Measurements from ENCODE around the gene GAL. TPM values are rescaled to one million over a fixed set of nuclear protein-coding genes. Genes with fewer than 3 reads are reported as not detected.

The GAL gene
- total and polyA plus RNA-seq, 2 experiments from 2014 or later, result 80.9 to 691 TPM

- peaks cover 12% of the 10 kb centered on the region for H3K4me1 Mint-ChIP-seq
- H3K4me1 ChIP-seq (ENCODE audit: insufficient read depth), result peaks cover 13% of the 10 kb centered on the region
- H3F3A ChIP-seq (replicated peaks; ENCODE audit: low read depth), result no peaks in the 10 kb centered on the region; the same call in 1 of the 2 replicates
- no peak overlapping the region for H3K4me3 ChIP-seq
- H3K27me3 ChIP-seq (ENCODE audit: insufficient read depth), result no peaks in the 10 kb centered on the region
- H4K20me1 ChIP-seq (replicated peaks; ENCODE audit: insufficient read depth), result no peaks in the 10 kb centered on the region
- TF ChIP-seq ETS1 (IDR thresholded peaks at IDR 0.05), result no peak
- peak in 1 of 2 experiments; percentile 23; a peak in 2 of 4 replicates for TF ChIP-seq CTCF (conservative IDR thresholded peaks at IDR 0.05; ENCODE audit: low read depth in 2 of 2)
- peaks cover 11% of the 10 kb centered on the region for H3K27me3 Mint-ChIP-seq (ENCODE audit: insufficient read depth, low read depth, poor library complexity)
- no peaks in the 10 kb centered on the region for H3K36me3 ChIP-seq (ENCODE audit: insufficient read depth)
- peaks cover 20% of the 10 kb centered on the region for H3K36me3 Mint-ChIP-seq (ENCODE audit: low read depth)
- H3K4me3 Mint-ChIP-seq, result no peak overlapping the region
- ATAC-seq (no peak), DNase-seq (ENCODE audit: low spot score) (no peak)
- H3K27ac ChIP-seq (ENCODE audit: low read depth), result no peak overlapping the region
- peaks cover 25% of the 10 kb centered on the region for H3K9me3 Mint-ChIP-seq
- no peaks in the 10 kb centered on the region for H3K79me2 ChIP-seq (replicated peaks; ENCODE audit: insufficient read depth)
- H3K4me2 ChIP-seq, result no peak overlapping the region
- no peak overlapping the region for H3K27ac Mint-ChIP-seq
- peak overlapping the region; percentile 94; the same call in 1 of the 2 replicates for H2AFZ ChIP-seq
- H3K9me2 ChIP-seq (ENCODE audit: insufficient read depth), result peaks cover 7% of the 10 kb centered on the region; the same call in 1 of the 2 replicates
Observed at GRCh38 chr11:68643585-68643984, 40.8 kb upstream of the GAL start.

GRCh38 chr11:68646832-68647231 is 37.5 kb upstream of the GAL start:
- no peak for DNase-seq (ENCODE audit: low spot score)
- H3K9me3 Mint-ChIP-seq, result peaks cover 25% of the 10 kb centered on the region
- no peak for TF ChIP-seq ZNF462 (CRISPR knock-in tag; IDR thresholded peaks at IDR 0.05)
- no peak for TF ChIP-seq CTCF (conservative IDR thresholded peaks at IDR 0.05; ENCODE audit: low read depth in 2 of 2)
- no peak for TF ChIP-seq NANOG (IDR thresholded peaks at IDR 0.05; ENCODE audit: borderline replicate concordance)
- no peak for TF ChIP-seq ZNF331 (CRISPR knock-in tag; IDR thresholded peaks at IDR 0.05; ENCODE audit: low read depth)
- TF ChIP-seq CREB1 (CRISPR knock-in tag; IDR thresholded peaks at IDR 0.05; ENCODE audit: low read depth), result no peak

More at GRCh38 chr11:68646832-68647231, 37.5 kb upstream of the GAL start:
- Mint-ChIP-seq H3K27me3 (ENCODE audit: insufficient read depth, low read depth, poor library complexity) (peaks cover 6% of the 10 kb centered on the region), H3K27ac (no peak overlapping the region), H3K4me1 (peaks cover 5% of the 10 kb centered on the region), H3K4me3 (no peak overlapping the region), H3K36me3 (ENCODE audit: low read depth) (peaks cover 20% of the 10 kb centered on the region)
- H3K27me3 ChIP-seq (ENCODE audit: insufficient read depth), result no peaks in the 10 kb centered on the region
- no peak overlapping the region for H3K4me2 ChIP-seq
- H3K4me3 ChIP-seq, result no peak overlapping the region
- H3K9me2 ChIP-seq (ENCODE audit: insufficient read depth), result no peaks in the 10 kb centered on the region
- no peaks in the 10 kb centered on the region for H3F3A ChIP-seq (replicated peaks; ENCODE audit: low read depth)
- H3K4me1 ChIP-seq (ENCODE audit: insufficient read depth), result no peaks in the 10 kb centered on the region; the same call in 1 of the 2 replicates
- H3K27ac ChIP-seq (ENCODE audit: low read depth), result no peak overlapping the region
- H2AFZ ChIP-seq, result no peak overlapping the region
- ATAC-seq, result no peak
- H4K20me1 ChIP-seq (replicated peaks; ENCODE audit: insufficient read depth), result no peaks in the 10 kb centered on the region
- no peaks in the 10 kb centered on the region for H3K79me2 ChIP-seq (replicated peaks; ENCODE audit: insufficient read depth)
- H3K36me3 ChIP-seq (ENCODE audit: insufficient read depth), result no peaks in the 10 kb centered on the region

Measured in GM23338 (cell line).